ENCODE results near the gene ZHX3.
A peak's percentile ranks its signal among the peaks of the same experiment; 100 is the strongest.

ZHX3 gene
- total RNA-seq: 10.2 to 17.9 reads per million in 2 donors

GRCh38 chr20:41317546-41318270 is at the start of gene ZHX3:
Gene ZHX3, minus strand, starts transcription at chr20:41317731. Its CDS starts 112,815 bp downstream, at chr20:41204916.
- peak; percentile 97 for DNase-seq

- DNase-seq: no peak
Observed at GRCh38 chr20:41367393-41367695, 49.8 kb upstream of the ZHX3 start.

- DNase-seq: no peak
Observed at GRCh38 chr20:41366546-41367392, 49.2 kb upstream of the ZHX3 start, which contains the start of gene EMILIN3. Gene EMILIN3, minus strand, starts transcription at chr20:41366818. Its CDS starts 184 bp downstream, at chr20:41366634.

GRCh38 chr20:41365777-41366545 is 48.4 kb upstream of the ZHX3 start:
- DNase-seq: no peak

GRCh38 chr20:41364967-41365765 is 47.6 kb upstream of the ZHX3 start:
- DNase-seq: no peak

- DNase-seq: no peak
Observed at GRCh38 chr20:41364236-41364855, 46.8 kb upstream of the ZHX3 start.

- DNase-seq: no peak
Observed at GRCh38 chr20:41363601-41364000, 46.1 kb upstream of the ZHX3 start.

GRCh38 chr20:41362748-41363140 is 45.2 kb upstream of the ZHX3 start:
- no peak for DNase-seq

- no peak for DNase-seq
Observed at GRCh38 chr20:41361757-41362747, 44.5 kb upstream of the ZHX3 start.

- DNase-seq: no peak
Observed at GRCh38 chr20:41360831-41361756, 43.6 kb upstream of the ZHX3 start.

GRCh38 chr20:41359541-41360011 is 42.0 kb upstream of the ZHX3 start:
- DNase-seq: no peak

- DNase-seq: no peak
Observed at GRCh38 chr20:41358717-41359116, 41.2 kb upstream of the ZHX3 start.

- no peak for DNase-seq
Observed at GRCh38 chr20:41358230-41358629, 40.7 kb upstream of the ZHX3 start.

- DNase-seq: no peak
Observed at GRCh38 chr20:41357424-41358163, 40.1 kb upstream of the ZHX3 start.

GRCh38 chr20:41356951-41357350 is 39.4 kb upstream of the ZHX3 start:
- no peak for DNase-seq

- DNase-seq: no peak
Observed at GRCh38 chr20:41355598-41356203, 38.2 kb upstream of the ZHX3 start.

- DNase-seq: no peak
Observed at GRCh38 chr20:41355192-41355591, 37.7 kb upstream of the ZHX3 start.

- DNase-seq: no peak
Observed at GRCh38 chr20:41353530-41353929, 36.0 kb upstream of the ZHX3 start.

Measured in activated gamma-delta T cell (primary cell).